HG03175 (cell line): Measurements from ENCODE around the gene PTPRG.

Experiments
- ATAC-seq: cut with Tn5 transposase; IDR thresholded peaks from one replicate; pipeline ENCODE4 v1.9.1; 2021; ENCODE audit warnings: mild to moderate bottlenecking, moderate library complexity; ENCODE audit not compliant: unreplicated experiment

The PTPRG gene

GRCh38 chr3:62128681-62129080, 567.3 kb downstream of the PTPRG start:
- ATAC-seq, result no peak

GRCh38 chr3:62131050-62131449, 569.7 kb downstream of the PTPRG start:
- ATAC-seq, result no peak

- no peak for ATAC-seq
Observed at GRCh38 chr3:62131620-62132019, 570.2 kb downstream of the PTPRG start.

GRCh38 chr3:62132027-62132602, 570.7 kb downstream of the PTPRG start:
- ATAC-seq, result no peak

GRCh38 chr3:62133015-62133414, 571.6 kb downstream of the PTPRG start:
- no peak for ATAC-seq

GRCh38 chr3:62134061-62134496, 572.7 kb downstream of the PTPRG start:
- no peak for ATAC-seq

GRCh38 chr3:62135741-62136140, 574.4 kb downstream of the PTPRG start:
- no peak for ATAC-seq

- no peak for ATAC-seq
Observed at GRCh38 chr3:62139957-62140356, 578.6 kb downstream of the PTPRG start.

GRCh38 chr3:62142331-62143085, 581.1 kb downstream of the PTPRG start:
- ATAC-seq, result no peak

GRCh38 chr3:62143843-62144450, 582.6 kb downstream of the PTPRG start:
- ATAC-seq, result no peak

- ATAC-seq, result no peak
Observed at GRCh38 chr3:62144482-62144881, 583.1 kb downstream of the PTPRG start.

GRCh38 chr3:62145086-62145757, 583.9 kb downstream of the PTPRG start:
- no peak for ATAC-seq

GRCh38 chr3:62149539-62149938, 588.2 kb downstream of the PTPRG start:
- no peak for ATAC-seq

GRCh38 chr3:62149962-62150361, 588.6 kb downstream of the PTPRG start:
- ATAC-seq, result no peak

GRCh38 chr3:62151591-62151990, 590.2 kb downstream of the PTPRG start:
- ATAC-seq, result no peak

- ATAC-seq, result no peak
Observed at GRCh38 chr3:62153231-62153630, 591.9 kb downstream of the PTPRG start.

GRCh38 chr3:62154457-62155148, 593.2 kb downstream of the PTPRG start:
- no peak for ATAC-seq

- ATAC-seq, result no peak
Observed at GRCh38 chr3:62159056-62159708, 597.8 kb downstream of the PTPRG start.

- no peak for ATAC-seq
Observed at GRCh38 chr3:62159709-62160092, 598.3 kb downstream of the PTPRG start.

GRCh38 chr3:62161371-62161770, 600.0 kb downstream of the PTPRG start:
- no peak for ATAC-seq

- ATAC-seq, result no peak
Observed at GRCh38 chr3:62164196-62164595, 602.8 kb downstream of the PTPRG start.
